Measurements from ENCODE around the gene LRRC36. TPM values are rescaled to one million over a fixed set of nuclear protein-coding genes. Genes with fewer than 3 reads are reported as not detected.

The LRRC36 gene
- total and polyA plus RNA-seq, 8 donors: 1.3 to 16.4 (median 2.4) TPM

GRCh38 chr16:67286441-67287235 is 40.0 kb upstream of the LRRC36 start:
- H3K27me3 ChIP-seq: no peaks in the 10 kb centered on the region
- FAIRE-seq: no peak
- TF ChIP-seq, protein P1, sequence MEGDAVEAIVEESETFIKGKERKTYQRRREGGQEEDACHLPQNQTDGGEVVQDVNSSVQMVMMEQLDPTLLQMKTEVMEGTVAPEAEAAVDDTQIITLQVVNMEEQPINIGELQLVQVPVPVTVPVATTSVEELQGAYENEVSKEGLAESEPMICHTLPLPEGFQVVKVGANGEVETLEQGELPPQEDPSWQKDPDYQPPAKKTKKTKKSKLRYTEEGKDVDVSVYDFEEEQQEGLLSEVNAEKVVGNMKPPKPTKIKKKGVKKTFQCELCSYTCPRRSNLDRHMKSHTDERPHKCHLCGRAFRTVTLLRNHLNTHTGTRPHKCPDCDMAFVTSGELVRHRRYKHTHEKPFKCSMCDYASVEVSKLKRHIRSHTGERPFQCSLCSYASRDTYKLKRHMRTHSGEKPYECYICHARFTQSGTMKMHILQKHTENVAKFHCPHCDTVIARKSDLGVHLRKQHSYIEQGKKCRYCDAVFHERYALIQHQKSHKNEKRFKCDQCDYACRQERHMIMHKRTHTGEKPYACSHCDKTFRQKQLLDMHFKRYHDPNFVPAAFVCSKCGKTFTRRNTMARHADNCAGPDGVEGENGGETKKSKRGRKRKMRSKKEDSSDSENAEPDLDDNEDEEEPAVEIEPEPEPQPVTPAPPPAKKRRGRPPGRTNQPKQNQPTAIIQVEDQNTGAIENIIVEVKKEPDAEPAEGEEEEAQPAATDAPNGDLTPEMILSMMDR (IDR thresholded peaks at IDR 0.05): no peak
- DNase-seq: no peak
- intact Hi-C loops (cut with DNase I): no loop called here
- no peaks in the 10 kb centered on the region for H3K9me3 ChIP-seq
- H3K4me3 ChIP-seq: no peak overlapping the region
- H3K4me1 ChIP-seq: peaks cover 0 to 2% (median 0%) of the 10 kb centered on the region in 3 donors
- ATAC-seq: no peak
- H3K36me3 ChIP-seq: no peaks in the 10 kb centered on the region
- H3K27ac ChIP-seq: no peak overlapping the region
- 90 to 94% methylated on average over 28 of the region's 28 CpGs for WGBS, 2 donors

DNA sequence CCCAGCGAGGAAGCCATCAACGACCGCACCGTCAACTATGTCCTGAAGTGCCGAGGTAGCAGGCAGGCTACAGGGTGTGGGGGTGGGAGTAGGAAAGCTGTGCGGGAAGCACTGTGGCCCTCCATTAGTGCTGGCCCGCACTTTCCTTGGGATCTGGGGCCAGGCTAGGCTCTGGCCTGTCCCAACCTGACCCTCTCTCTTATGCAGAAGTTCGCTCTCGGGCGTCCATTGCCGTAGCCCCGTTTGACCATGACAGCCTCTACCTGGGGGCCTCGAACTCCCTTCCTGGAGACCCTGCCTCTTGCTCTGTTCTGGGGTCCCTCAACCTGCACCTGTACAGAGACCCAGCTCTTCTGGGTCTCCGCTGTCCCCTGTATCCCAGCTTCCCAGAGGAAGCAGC is 38.7 kb upstream of the LRRC36 start:
- H3K27me3 ChIP-seq: no peaks in the 10 kb centered on the region
- DNase-seq (no peak), ATAC-seq (no peak), FAIRE-seq (no peak)
- peaks cover 0 to 2% (median 0%) of the 10 kb centered on the region in 3 donors for H3K4me1 ChIP-seq
- H3K36me3 ChIP-seq: no peaks in the 10 kb centered on the region
- intact Hi-C loops (cut with DNase I): no loop called here
- H3K4me3 ChIP-seq: no peak overlapping the region
- 92% methylated on average over 14 of the region's 14 CpGs for WGBS, 2 donors
- H3K27ac ChIP-seq: no peak overlapping the region
- TF ChIP-seq, protein P1 (IDR thresholded peaks at IDR 0.05): no peak
- H3K9me3 ChIP-seq: no peaks in the 10 kb centered on the region

- no peaks in the 10 kb centered on the region for H3K9me3 ChIP-seq
- ATAC-seq (no peak), DNase-seq (no peak), FAIRE-seq (no peak)
- H3K27ac ChIP-seq: no peak overlapping the region
- no peaks in the 10 kb centered on the region for H3K36me3 ChIP-seq
- H3K4me1 ChIP-seq: no peaks in the 10 kb centered on the region
- TF ChIP-seq, protein P1 (IDR thresholded peaks at IDR 0.05): no peak
- 70 to 87% methylated on average over 7 of the region's 7 CpGs for WGBS, 2 donors
- intact Hi-C loops (cut with DNase I): no loop called here
- H3K4me3 ChIP-seq: no peak overlapping the region
- no peaks in the 10 kb centered on the region for H3K27me3 ChIP-seq
Measured at GRCh38 chr16:67291461-67291860, 35.2 kb upstream of the LRRC36 start.

DNA sequence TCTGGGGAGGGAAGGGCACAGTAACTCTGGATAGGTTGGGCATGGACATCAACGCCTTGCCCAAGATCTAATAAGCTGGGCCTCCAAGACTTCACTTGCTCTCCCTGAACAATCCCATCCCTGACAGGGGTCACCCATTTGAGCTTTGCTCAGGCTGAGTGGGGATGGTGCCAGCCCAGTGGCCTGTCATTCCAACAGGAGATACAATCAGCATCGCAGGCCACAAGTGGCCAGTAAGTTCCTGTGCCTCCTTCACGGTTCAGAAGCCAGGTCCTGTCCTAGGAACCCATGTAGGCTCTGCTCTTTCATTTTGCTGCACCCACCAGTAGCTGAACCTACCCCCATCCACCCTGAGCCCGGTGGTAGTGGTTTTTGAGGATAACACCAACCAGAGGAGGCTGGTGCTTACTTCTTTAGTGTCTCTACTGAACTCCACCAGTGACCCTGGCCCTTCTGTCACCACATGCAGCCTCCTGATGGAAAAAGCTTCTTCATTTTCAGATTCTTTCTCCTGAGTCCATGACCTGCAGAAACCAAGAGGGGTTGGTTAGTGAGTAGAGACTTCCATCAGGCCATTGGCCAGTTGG is 32.4 kb upstream of the LRRC36 start:
- H3K4me1 ChIP-seq: no peaks in the 10 kb centered on the region
- H3K27ac ChIP-seq: no peak overlapping the region
- TF ChIP-seq, protein P1 (IDR thresholded peaks at IDR 0.05): no peak
- ATAC-seq (no peak), FAIRE-seq (no peak), DNase-seq (no peak)
- no peaks in the 10 kb centered on the region for H3K36me3 ChIP-seq
- intact Hi-C loops (cut with DNase I): no loop called here
- WGBS, 2 donors: 66 to 86% methylated on average over 4 of the region's 4 CpGs
- no peaks in the 10 kb centered on the region for H3K9me3 ChIP-seq
- H3K27me3 ChIP-seq: no peaks in the 10 kb centered on the region
- H3K4me3 ChIP-seq: no peak overlapping the region

DNA sequence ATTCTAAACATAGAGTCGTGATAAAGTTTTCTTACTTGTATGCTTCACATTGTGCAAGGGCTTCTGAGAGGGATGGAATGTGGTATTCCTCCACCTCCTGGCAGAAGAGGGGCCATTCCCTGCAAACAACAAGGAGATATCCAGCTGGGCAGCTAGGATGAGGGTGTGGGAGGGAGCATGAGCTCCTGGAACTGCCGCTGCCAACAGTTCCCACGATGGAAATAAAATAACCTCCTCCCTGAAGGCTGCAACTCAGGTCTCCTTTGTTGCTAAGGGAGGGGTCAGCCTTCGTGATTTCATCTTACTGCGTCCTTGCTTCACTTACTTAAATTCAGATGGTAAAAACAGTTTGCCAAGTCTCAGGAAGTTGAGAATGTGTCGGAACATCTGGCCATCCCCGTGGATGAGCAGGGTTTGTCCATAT is 31.7 kb upstream of the LRRC36 start:
- FAIRE-seq: no peak
- Histone ChIP-seq H3K4me1 (no peaks in the 10 kb centered on the region), H3K27me3 (no peaks in the 10 kb centered on the region), H3K27ac (no peak overlapping the region), H3K4me3 (no peak overlapping the region), H3K9me3 (no peaks in the 10 kb centered on the region), H3K36me3 (no peaks in the 10 kb centered on the region)
- WGBS, 2 donors: 63 to 68% methylated on average over 7 of the region's 7 CpGs
- TF ChIP-seq, protein P1 (IDR thresholded peaks at IDR 0.05): no peak
- ATAC-seq: no peak
- intact Hi-C loops (cut with DNase I): no loop called here
- no peak for DNase-seq

Data from pancreas (tissue), 10 donors.